ENCODE results near the gene NFU1. TPM values are rescaled to one million over a fixed set of nuclear protein-coding genes. Genes with fewer than 3 reads are reported as not detected.

NFU1 gene
- total and polyA plus RNA-seq, 2 of the 8 experiments (the other 6 are each of a cell fraction or from before 2014, with no cell fraction given), result 18.4 to 45.5 TPM

GRCh38 chr2:69416147-69416546 lies 21.1 kb downstream of the NFU1 start:
- no peak overlapping the region for H3K27ac ChIP-seq (ENCODE audit: low read depth, low read length)
- H2BK15ac ChIP-seq (ENCODE audit: low read length), result no peak overlapping the region
- no peak overlapping the region for H2AFZ ChIP-seq (ENCODE audit: low read length)
- H3K36me3 ChIP-seq (ENCODE audit: control insufficient read depth in 2 of 4, insufficient read depth in 4 of 4, low read length in 3 of 4), result peaks cover 0 to 14% (median 4%) of the 10 kb centered on the region in 4 experiments; a peak in 3 of 8 replicates
- H3K18ac ChIP-seq (ENCODE audit: extremely low read depth, low read length), result no peak overlapping the region
- POLR2A ChIA-PET (ENCODE audit: partially characterized antibody), result no interaction called here
- H3K79me1 ChIP-seq (ENCODE audit: low read depth, low read length), result no peaks in the 10 kb centered on the region
- H3K23ac ChIP-seq (ENCODE audit: insufficient read length), result no peak overlapping the region
- H4K91ac ChIP-seq (replicated peaks; ENCODE audit: insufficient read length, low read length), result no peak overlapping the region
- no peak for TF ChIP-seq NRF1 (IDR thresholded peaks at IDR 0.05; ENCODE audit: low read depth, low read length)
- TF ChIP-seq CTCF (IDR thresholded peaks at IDR 0.05; ENCODE audit: control extremely low read depth in 1 of 3, insufficient read depth in 1 of 3, low read depth in 1 of 3, low read length in 3 of 3), result no peak
- TF ChIP-seq SP4 (IDR thresholded peaks at IDR 0.05; ENCODE audit: low read length), result no peak
- no peak for TF ChIP-seq EGR1 (IDR thresholded peaks at IDR 0.05; ENCODE audit: borderline replicate concordance, low read depth, low read length)
- no peak for TF ChIP-seq YY1 (IDR thresholded peaks at IDR 0.05; ENCODE audit: low read depth, low read length)
- TF ChIP-seq CEBPB (IDR thresholded peaks at IDR 0.05; ENCODE audit: low read depth, low read length), result no peak
- no peak for TF ChIP-seq RNF2 (IDR thresholded peaks at IDR 0.05; ENCODE audit: borderline replicate concordance, low read depth, low read length, missing control alignments, poor library complexity, severe bottlenecking)
- TF ChIP-seq ZNF274 (IDR thresholded peaks at IDR 0.05; ENCODE audit: borderline replicate concordance, extremely low read depth, low read length), result no peak
- no peak for TF ChIP-seq RFX5 (IDR thresholded peaks at IDR 0.05; ENCODE audit: borderline replicate concordance, low read depth, low read length)
- TF ChIP-seq FOSL1 (IDR thresholded peaks at IDR 0.05; ENCODE audit: insufficient read depth, low read depth, low read length), result no peak
- no peak for TF ChIP-seq MAFK (IDR thresholded peaks at IDR 0.05; ENCODE audit: low read depth, low read length)
- TF ChIP-seq RAD21 (IDR thresholded peaks at IDR 0.05 in 1 of 2, conservative IDR thresholded peaks at IDR 0.05 in 1 of 2; ENCODE audit: low read depth in 2 of 2, low read length in 2 of 2), result no peak
- CTCF ChIA-PET (ENCODE audit: partially characterized antibody), result no interaction called here
- no peak overlapping the region for H3K4me3 ChIP-seq (ENCODE audit: extremely low read depth in 1 of 4, insufficient read depth in 2 of 4, low read depth in 3 of 4, low read length in 4 of 4)
- H3K14ac ChIP-seq (ENCODE audit: insufficient read length), result no peak overlapping the region
- no peak overlapping the region for H2BK5ac ChIP-seq (ENCODE audit: low read depth, low read length)
- WGBS, 2 experiments (ENCODE audit: extremely low coverage in 1 of 2, insufficient coverage in 1 of 2, insufficient read length in 1 of 2, insufficient replicate concordance in 2 of 2, low coverage in 1 of 2, low lambda C conversion rate in 2 of 2, missing lambda C conversion rate in 1 of 2), result 89% methylated on average over 1 of the region's 1 CpG; no CpG with 5 or more reads in 1 of the 2 experiments
- no peaks in the 10 kb centered on the region for H3K23me2 ChIP-seq (ENCODE audit: low read depth, low read length)
- H3K4ac ChIP-seq (replicated peaks; ENCODE audit: insufficient read length, low read depth, low read length), result no peak overlapping the region
- no peaks in the 10 kb centered on the region for H3K9me3 ChIP-seq (ENCODE audit: insufficient read depth in 2 of 2, low read depth in 1 of 2, low read length in 1 of 2)
- no peak for DNase-seq (ENCODE audit: low read depth in 1 of 2, low spot score in 2 of 2)
- H3K4me1 ChIP-seq (replicated peaks in 1 of 4; ENCODE audit: control insufficient read depth in 3 of 4, insufficient read depth in 4 of 4, low read length in 3 of 4), result no peaks in the 10 kb centered on the region
- H2AK5ac ChIP-seq (ENCODE audit: low read depth, low read length), result no peak overlapping the region
- no peaks in the 10 kb centered on the region for H4K20me1 ChIP-seq (replicated peaks in 1 of 2; ENCODE audit: control insufficient read depth in 1 of 2, insufficient read depth in 2 of 2, low read length in 2 of 2)
- no peak overlapping the region for H3K56ac ChIP-seq (replicated peaks; ENCODE audit: insufficient read length, low read depth, low read length)
- H4K5ac ChIP-seq (ENCODE audit: insufficient read length, low read depth, low read length), result no peak overlapping the region
- H2BK120ac ChIP-seq (replicated peaks; ENCODE audit: low read depth, low read length), result no peak overlapping the region
- no peak overlapping the region for H2BK12ac ChIP-seq (ENCODE audit: low read depth, low read length)
- H4K8ac ChIP-seq (ENCODE audit: extremely low read depth, insufficient read depth, low read length), result no peak overlapping the region
- H3K9ac ChIP-seq (replicated peaks in 1 of 4; ENCODE audit: extremely low read depth in 1 of 4, low read depth in 3 of 4, low read length in 3 of 4), result no peak overlapping the region
- H3K27me3 ChIP-seq (replicated peaks in 1 of 4; ENCODE audit: control insufficient read depth in 3 of 4, extremely low read depth in 1 of 4, insufficient read depth in 3 of 4, low read length in 3 of 4), result no peaks in the 10 kb centered on the region
- no peak overlapping the region for H2BK20ac ChIP-seq (ENCODE audit: low read length)
- no peak for FAIRE-seq
- H3K79me2 ChIP-seq (ENCODE audit: control insufficient read depth in 1 of 2, insufficient read depth in 2 of 2, low read length in 2 of 2), result no peaks in the 10 kb centered on the region
- no peak overlapping the region for H3K4me2 ChIP-seq (ENCODE audit: insufficient read depth in 1 of 2, low read depth in 2 of 2, low read length in 2 of 2)
